ENCODE measurements around the gene SLC24A3. TPM values are rescaled to one million over a fixed set of nuclear protein-coding genes. Genes with fewer than 3 reads are reported as not detected.

SLC24A3 gene
- total RNA-seq, 6 experiments from 2014 or later, result not detected

DNA sequence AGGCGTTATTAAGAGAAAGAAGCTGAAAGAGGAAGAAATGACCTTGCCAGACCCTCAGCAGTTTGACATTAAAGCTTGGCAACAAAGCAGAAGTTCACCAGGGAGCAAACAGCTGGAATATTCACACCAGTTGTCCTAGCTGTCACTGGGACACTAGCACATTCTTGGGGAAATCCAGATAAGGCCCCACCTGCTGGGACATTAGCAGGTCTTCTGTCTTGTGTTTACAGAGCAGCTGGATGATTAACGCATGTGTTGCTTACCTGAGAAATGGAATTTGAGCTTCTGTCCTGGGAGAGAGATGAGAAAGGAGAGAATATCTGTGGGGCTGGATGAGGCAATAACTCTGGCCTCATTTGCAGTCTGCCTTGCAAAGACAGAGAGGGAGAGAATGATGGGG, 408.0 kb downstream of the SLC24A3 start:
- no peaks in the 10 kb centered on the region for H3K36me3 Mint-ChIP-seq (ENCODE audit: low read depth)
- no peak for TF ChIP-seq CTCF (IDR thresholded peaks at IDR 0.05)
- peaks cover 8% of the 10 kb centered on the region for H3K27me3 Mint-ChIP-seq (ENCODE audit: insufficient read depth)
- peaks cover 7% of the 10 kb centered on the region for H3K4me1 Mint-ChIP-seq (ENCODE audit: low read depth)
- DNase-seq, result no peak
- H3K27ac Mint-ChIP-seq, result no peak overlapping the region
- H3K9me3 Mint-ChIP-seq, result no peaks in the 10 kb centered on the region
- H3K4me3 Mint-ChIP-seq, result no peak overlapping the region

DNA sequence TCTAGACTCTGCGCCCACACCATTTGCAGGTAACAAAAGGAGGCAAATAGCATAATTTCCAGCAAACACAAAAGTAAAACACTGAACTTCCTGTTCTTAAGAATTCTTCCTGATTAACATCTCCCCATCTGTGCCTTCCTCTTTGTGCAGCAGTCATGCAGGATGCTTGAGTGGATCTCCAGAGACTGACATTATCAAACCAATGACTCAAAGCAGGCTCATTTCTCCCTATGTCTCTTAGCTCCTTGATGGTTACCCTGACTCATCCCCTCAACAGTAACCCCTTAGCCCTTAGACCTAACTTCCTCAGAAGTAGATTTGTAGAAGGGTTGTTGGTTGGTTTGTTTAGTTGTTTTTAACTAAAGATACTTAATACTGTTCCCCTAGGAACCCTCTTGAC, 408.6 kb downstream of the SLC24A3 start:
- H3K4me1 Mint-ChIP-seq (ENCODE audit: low read depth), result peaks cover 7% of the 10 kb centered on the region
- H3K27me3 Mint-ChIP-seq (ENCODE audit: insufficient read depth), result peaks cover 7% of the 10 kb centered on the region
- H3K27ac Mint-ChIP-seq, result no peak overlapping the region
- no peak for DNase-seq
- no peaks in the 10 kb centered on the region for H3K9me3 Mint-ChIP-seq
- H3K36me3 Mint-ChIP-seq (ENCODE audit: low read depth), result no peaks in the 10 kb centered on the region
- H3K4me3 Mint-ChIP-seq, result no peak overlapping the region
- TF ChIP-seq CTCF (IDR thresholded peaks at IDR 0.05), result no peak

DNA sequence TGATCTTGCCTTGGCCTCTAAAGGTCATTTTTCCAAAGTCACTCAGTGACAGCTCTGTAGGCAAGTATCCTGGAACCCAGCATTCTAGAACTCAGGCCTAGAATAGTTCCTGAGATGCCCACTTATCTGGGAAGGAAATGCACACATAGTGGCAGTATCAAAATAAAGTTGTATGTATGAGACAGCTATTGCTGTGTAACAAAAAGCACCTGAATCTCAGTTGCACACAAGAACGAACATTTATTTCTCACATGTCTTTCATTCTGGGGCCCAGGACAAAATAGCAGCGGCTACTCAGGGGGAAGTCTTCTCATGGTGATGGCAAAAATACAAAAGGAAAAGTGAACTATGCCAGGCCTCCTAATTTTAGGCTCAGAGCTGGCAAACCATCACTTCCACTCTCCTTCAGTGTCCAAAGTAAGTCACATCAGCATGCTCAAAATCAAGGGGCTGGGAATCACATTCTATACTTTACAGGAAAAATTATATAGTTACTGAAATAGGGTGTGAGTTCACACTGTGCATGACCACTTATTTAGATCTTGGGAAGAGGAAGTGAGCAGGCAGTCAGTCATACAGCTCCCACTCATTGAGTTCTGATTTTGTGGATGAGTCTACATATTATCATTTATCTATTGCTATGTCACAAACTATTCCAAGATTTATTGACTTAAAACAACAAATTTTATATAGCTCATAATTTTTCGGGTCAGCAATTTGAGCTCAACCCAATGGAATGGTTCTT, 412.0 kb downstream of the SLC24A3 start:
- DNase-seq, result no peak
- no peaks in the 10 kb centered on the region for H3K9me3 Mint-ChIP-seq
- no peak overlapping the region for H3K4me3 Mint-ChIP-seq
- peaks cover 7% of the 10 kb centered on the region for H3K4me1 Mint-ChIP-seq (ENCODE audit: low read depth)
- H3K27me3 Mint-ChIP-seq (ENCODE audit: insufficient read depth), result peaks cover 1% of the 10 kb centered on the region; the same call in 1 of the 2 replicates
- no peak for TF ChIP-seq CTCF (IDR thresholded peaks at IDR 0.05)
- no peak overlapping the region for H3K27ac Mint-ChIP-seq
- H3K36me3 Mint-ChIP-seq (ENCODE audit: low read depth), result no peaks in the 10 kb centered on the region

- Mint-ChIP-seq H3K27ac (no peak overlapping the region), H3K36me3 (ENCODE audit: low read depth) (no peaks in the 10 kb centered on the region), H3K27me3 (ENCODE audit: insufficient read depth) (0 out of 2 replicates have a peak, but pooled peaks cover 1% of the 10 kb centered on the region), H3K9me3 (no peaks in the 10 kb centered on the region), H3K4me3 (no peak overlapping the region), H3K4me1 (ENCODE audit: low read depth) (peaks cover 7% of the 10 kb centered on the region)
- TF ChIP-seq CTCF (IDR thresholded peaks at IDR 0.05), result no peak
- no peak for DNase-seq
Measured at GRCh38 chr20:19625426-19625825, 413.0 kb downstream of the SLC24A3 start.

GRCh38 chr20:19626896-19627295, 414.5 kb downstream of the SLC24A3 start:
- no peak overlapping the region for H3K27ac Mint-ChIP-seq
- 0 out of 2 replicates have a peak, but pooled peaks cover 1% of the 10 kb centered on the region for H3K27me3 Mint-ChIP-seq (ENCODE audit: insufficient read depth)
- DNase-seq, result no peak

More at GRCh38 chr20:19626896-19627295, 414.5 kb downstream of the SLC24A3 start:
- H3K4me3 Mint-ChIP-seq, result no peak overlapping the region
- no peaks in the 10 kb centered on the region for H3K4me1 Mint-ChIP-seq (ENCODE audit: low read depth)
- H3K36me3 Mint-ChIP-seq (ENCODE audit: low read depth), result no peaks in the 10 kb centered on the region
- TF ChIP-seq CTCF (IDR thresholded peaks at IDR 0.05), result no peak
- no peaks in the 10 kb centered on the region for H3K9me3 Mint-ChIP-seq
